K562 (cell line): ENCODE results near the gene ITPK1. TPM values are rescaled to one million over a fixed set of nuclear protein-coding genes. Genes with fewer than 3 reads are reported as not detected.

Source experiments
- ATAC-seq: fragments of 200-7000 bp; cut with Tn5 transposase; 3 replicates; pipeline ENCODE4 v1.9.1; 2020; ENCODE audit warnings: moderate library complexity
- BruUV-seq: library from RNA; stranded (reverse); fragments of 400-500 nt; replicated peaks from 2 replicates; lab custom pipeline; 2021; lab: Mats Ljungman, UMichigan
- CTCF ChIA-PET: fragments of 300-600 bp; formaldehyde crosslinking; extraction: SDS; loops from one replicate; lab custom pipeline; 2021; ENCODE audit warnings: low intra/inter-chr PET ratio; lab: Yijun Ruan, JAX
- POLR2A ChIA-PET: fragments of 300-600, 350-650 bp; sonication (Branson Sonifier 250); formaldehyde crosslinking; extraction: SDS; loops from one replicate; lab custom pipeline; 2021; ENCODE audit warnings: antibody characterized with exemption, inconsistent platforms; lab: Yijun Ruan, JAX
- DNase-seq, 4 experiments: peaks; one replicate each; pipeline versions ENCODE4 v3.0.0 to v3.0.0-alpha.2; 2011 to 2018; ENCODE audit warnings: low spot score in 3 of 4, mixed read lengths in 3 of 4; ENCODE audit errors: extremely low read depth in 1 of 4
- FAIRE-seq: peaks from 2 replicates; lab custom pipeline; 2011; peaks lifted over from hg19 to GRCh38; lab: Jason Lieb, UNC
- H2AFZ ChIP-seq: 2 replicates; pipeline ENCODE4 v1.6.0; 2011; ENCODE audit warnings: low read depth, low read length, control low read depth, inconsistent platforms
- H3K27ac ChIP-seq: fragments of 200-600 bp; 3 replicates; pipeline ENCODE4 v1.8.0; 2011; ENCODE audit warnings: low read depth, mild to moderate bottlenecking, control low read depth, inconsistent platforms, low read length, moderate library complexity, mixed read lengths; ENCODE audit errors: extremely low read depth
- H3K27me3 ChIP-seq, 2 experiments: fragments of 300-600 bp in 1 of 2; 2 replicates in 1 of 2; 3 replicates in 1 of 2; pipeline versions ENCODE4 v1.6.0 to v1.8.0; 2011; ENCODE audit warnings: inconsistent platforms in 2 of 2, low read length in 2 of 2, mild to moderate bottlenecking in 1 of 2, mixed read lengths in 1 of 2, moderate library complexity in 1 of 2; ENCODE audit not compliant: control insufficient read depth in 2 of 2, insufficient read depth in 2 of 2
- H3K36me3 ChIP-seq: fragments of 300-600 bp; 3 replicates; pipeline ENCODE4 v1.8.0; 2011; ENCODE audit warnings: mild to moderate bottlenecking, low read length, inconsistent platforms; ENCODE audit not compliant: control insufficient read depth, insufficient read depth
- H3K4me1 ChIP-seq, 2 experiments: fragments of 200-600 bp in 1 of 2; replicated peaks in 1 of 2; 2 replicates in 1 of 2; 3 replicates in 1 of 2; pipeline versions ENCODE4 v1.5.1 to v1.8.0; 2011; ENCODE audit warnings: inconsistent platforms in 2 of 2, low read length in 2 of 2, mild to moderate bottlenecking in 1 of 2, mixed read lengths in 1 of 2, moderate library complexity in 1 of 2; ENCODE audit not compliant: control insufficient read depth in 2 of 2, insufficient read depth in 2 of 2
- H3K4me2 ChIP-seq: 2 replicates; pipeline ENCODE4 v1.6.1; 2011; ENCODE audit warnings: low read length, control low read depth, inconsistent platforms, mixed read lengths; ENCODE audit not compliant: insufficient read depth
- H3K4me3 ChIP-seq: fragments of 200-600 bp; sonication (generic), shearing (Covaris generic); 2 replicates; pipeline ENCODE4 v1.5.1; 2016; ENCODE audit warnings: control low read depth, inconsistent platforms
- H3K79me2 ChIP-seq: fragments of 200-600 bp; 3 replicates; pipeline ENCODE4 v1.8.0; 2011; ENCODE audit warnings: low read length, inconsistent platforms; ENCODE audit not compliant: control insufficient read depth, insufficient read depth
- H3K9ac ChIP-seq, 2 experiments: 2 replicates each; pipeline versions ENCODE4 v1.6.0 to v1.6.1; 2011; ENCODE audit warnings: low read depth in 2 of 2, low read length in 2 of 2, control low read depth in 1 of 2, inconsistent platforms in 1 of 2, mild to moderate bottlenecking in 1 of 2, mixed read lengths in 1 of 2; ENCODE audit not compliant: insufficient read depth in 1 of 2
- H3K9me1 ChIP-seq: one replicate; pipeline ENCODE4 v1.6.0; 2011; ENCODE audit warnings: inconsistent platforms, mild to moderate bottlenecking, low read length, moderate library complexity; ENCODE audit not compliant: control insufficient read depth, insufficient read depth
- H3K9me3 ChIP-seq: replicated peaks from 2 replicates; pipeline ENCODE4 v1.5.1; 2011; ENCODE audit warnings: low read depth, low read length, inconsistent platforms; ENCODE audit not compliant: control insufficient read depth, insufficient read depth
- H4K20me1 ChIP-seq: replicated peaks from 2 replicates; pipeline ENCODE4 v1.6.1; 2011; ENCODE audit warnings: low read length, inconsistent platforms, mixed read lengths; ENCODE audit not compliant: control insufficient read depth, insufficient read depth
- BCOR ChIP-seq: fragments of 450-650 bp; IDR thresholded peaks from 2 replicates; pipeline ENCODE4 v1.6.1; 2016
- CBFA2T3 ChIP-seq: fragments of 450-650 bp; IDR thresholded peaks from 2 replicates; pipeline ENCODE4 v1.6.1; 2017
- CBX8 ChIP-seq: fragments of 200-600 bp; sonication (generic); IDR thresholded peaks from 2 replicates; pipeline ENCODE4 v1.6.1; 2012; ENCODE audit warnings: borderline replicate concordance, mixed run types, low read depth, mild to moderate bottlenecking, moderate library complexity, mixed read lengths, low read length, control low read depth, inconsistent platforms; ENCODE audit not compliant: poor library complexity, severe bottlenecking; ENCODE audit errors: extremely low read depth
- ELK1 ChIP-seq: sonication (generic); formaldehyde crosslinking; IDR thresholded peaks from 2 replicates; pipeline ENCODE4 v1.8.1; 2022; ENCODE audit warnings: missing genetic modification reagents
- HIVEP1 ChIP-seq: fragments of 250-450 bp; sonication (Bioruptor Pico); IDR thresholded peaks from 2 replicates; pipeline ENCODE4 v1.4.0; 2020; ENCODE audit warnings: mild to moderate bottlenecking
- KLF1 ChIP-seq: fragments of 450-650 bp; IDR thresholded peaks from 2 replicates; pipeline ENCODE4 v1.6.1; 2016; ENCODE audit warnings: missing genetic modification characterization, missing compliant biosample characterization
- MAX ChIP-seq: sonication (generic); formaldehyde crosslinking; IDR thresholded peaks from 2 replicates; pipeline ENCODE4 v1.9.0; 2022; ENCODE audit warnings: mild to moderate bottlenecking, missing genetic modification reagents
- THRAP3 ChIP-seq: fragments of 450-650 bp; IDR thresholded peaks from 2 replicates; pipeline ENCODE4 v1.6.1; 2016; ENCODE audit warnings: mild to moderate bottlenecking, inconsistent platforms, borderline replicate concordance
- ZNF12 ChIP-seq: sonication (generic); formaldehyde crosslinking; IDR thresholded peaks from 2 replicates; pipeline ENCODE4 v1.4.0; 2020; ENCODE audit warnings: mild to moderate bottlenecking, missing genetic modification reagents
- ZNF143 ChIP-seq: sonication (generic); formaldehyde crosslinking; IDR thresholded peaks from 2 replicates; pipeline ENCODE4 v1.9.0; 2022; ENCODE audit warnings: mild to moderate bottlenecking, missing genetic modification reagents
- ZNF280A ChIP-seq: fragments of 450-650 bp; IDR thresholded peaks from 2 replicates; pipeline ENCODE4 v1.6.1; 2018; ENCODE audit warnings: mild to moderate bottlenecking, low read depth; ENCODE audit not compliant: partially characterized antibody
- ZNF586 ChIP-seq: fragments of 450-650 bp; formaldehyde crosslinking; conservative IDR thresholded peaks from 2 replicates; pipeline ENCODE4 v1.4.0; 2020; ENCODE audit warnings: mild to moderate bottlenecking, moderate library complexity
- WGBS: fragments of 100-300 bp; shearing (Covaris generic); methylation state at CpG from one replicate; pipeline ENCODE4 v1.1.6; 2016; ENCODE audit warnings: low coverage, mixed read lengths; ENCODE audit not compliant: insufficient coverage; ENCODE audit errors: missing lambda C conversion rate; 5-methylcytosine and 5-hydroxymethylcytosine counted together
- in situ Hi-C: fragments of 300-500 bp; cut with MboI; formaldehyde crosslinking; loops from 4 replicates; pipeline ENCODE4 v1.15.0; 2018; ENCODE audit warnings: inconsistent platforms, mixed read lengths
- intact Hi-C: fragments of 100-400 bp; cut with micrococcal nuclease; formaldehyde crosslinking; loops from 2 replicates; pipeline ENCODE4 v1.14.2; 2022
- polyA plus RNA-seq, 8 experiments: library from polyadenylated mRNA; depleted of rRNA in 4 of 8; stranded (reverse) in 5 of 8; unstranded in 3 of 8; fragments of >200 nt; fragmentation: Nextera tagmentation in 2 of 8; fragmentation: Illumina TruSeq in 1 of 8; extraction: Ambion mirVana in 2 of 8; extraction: Trizol in 1 of 8; gene quantifications; 2 replicates each; pipeline versions ENCODE4 v1.2.1 to v1.2.3, GENCODE V29; 2011 to 2014; ENCODE audit warnings: inconsistent platforms in 1 of 8, missing spikeins in 1 of 8
- total RNA-seq, 7 experiments: library from RNA; depleted of rRNA in 6 of 7; stranded (reverse); fragments of >200 nt in 6 of 7; fragmentation: Illumina TruSeq in 2 of 7; extraction: Trizol in 2 of 7; gene quantifications; 2 replicates each; pipeline versions ENCODE4 v1.2.1 to v1.2.3, GENCODE V29; 2011 to 2021; ENCODE audit warnings: low replicate concordance in 1 of 7
- TF ChIP-seq, protein P1 (sequence below): fragments of 450-650 bp; formaldehyde crosslinking; IDR thresholded peaks from 2 replicates; pipeline ENCODE4 v1.4.0; 2020; ENCODE audit warnings: mild to moderate bottlenecking, mixed read lengths
- TF ChIP-seq, protein P2 (sequence below): sonication (generic); formaldehyde crosslinking; IDR thresholded peaks from 2 replicates; pipeline ENCODE4 v1.8.0; 2022; ENCODE audit warnings: missing genetic modification reagents, mild to moderate bottlenecking, borderline replicate concordance
- TF ChIP-seq, protein P3 (sequence below): fragments of 250-450 bp; sonication (Bioruptor Pico); IDR thresholded peaks from 2 replicates; pipeline ENCODE4 v1.4.0; 2020; ENCODE audit warnings: mild to moderate bottlenecking, moderate library complexity, borderline replicate concordance

ITPK1 gene
- total and polyA plus RNA-seq, 9 of the 15 experiments (the other 6 are each of a cell fraction or from before 2014, with no cell fraction given) = 1.2 to 39.2 (median 23.0) TPM

DNA sequence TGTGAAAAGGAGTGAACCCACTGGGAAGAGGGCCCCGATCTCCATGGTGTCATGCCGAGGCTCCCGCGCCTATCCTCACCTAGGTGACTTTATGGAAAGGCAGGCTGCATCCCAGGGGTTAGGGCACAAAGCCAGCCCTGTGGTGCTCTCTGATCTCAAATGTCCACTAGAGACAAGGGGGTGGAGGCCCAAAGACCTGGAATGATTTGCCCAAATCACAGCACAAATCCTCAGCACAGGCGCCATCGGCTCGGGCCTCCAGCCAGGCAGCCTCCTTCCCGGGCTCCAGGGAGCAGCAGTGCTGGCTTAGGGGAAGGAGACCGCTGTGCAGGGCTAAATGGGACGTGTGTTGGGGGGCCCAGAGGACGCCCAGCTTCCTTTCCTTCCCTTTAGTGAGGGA is 175.2 kb downstream of the ITPK1 start:
- in situ Hi-C loops = no loop called here
- Histone ChIP-seq H3K4me3 (no peak overlapping the region), H3K9me3 (no peaks in the 10 kb centered on the region), H3K27ac (no peak overlapping the region), H3K36me3 (no peaks in the 10 kb centered on the region), H3K9ac (no peak overlapping the region), H3K4me1 (peaks cover 0 to 31% of the 10 kb centered on the region in 2 experiments; a peak in 3 of 5 replicates), H3K27me3 (no peaks in the 10 kb centered on the region), H3K9me1 (peaks cover 7% of the 10 kb centered on the region), H3K79me2 (no peaks in the 10 kb centered on the region), H3K4me2 (no peak overlapping the region), H4K20me1 (no peaks in the 10 kb centered on the region), H2AFZ (no peak overlapping the region)
- WGBS = no CpG with 5 or more reads among the region's 11 CpGs
- POLR2A ChIA-PET = no interaction called here
- no peak for DNase-seq
- ATAC-seq = no peak
- no TSS peak for BruUV-seq
- CTCF ChIA-PET = no interaction called here
- FAIRE-seq = no peak
- intact Hi-C loops = no loop called here
- TF ChIP-seq ZNF143 (CRISPR knock-in tag) (no peak), KLF1 (tag) (no peak), MAX (CRISPR knock-in tag) (no peak), CBFA2T3 (no peak), ELK1 (CRISPR knock-in tag) (no peak), ZNF12 (no peak), CBX8 (no peak), ZNF586 (CRISPR knock-in tag) (no peak), BCOR (no peak), THRAP3 (no peak), ZNF280A (no peak), HIVEP1 (CRISPR knock-in tag) (no peak)
- TF ChIP-seq, protein P1, sequence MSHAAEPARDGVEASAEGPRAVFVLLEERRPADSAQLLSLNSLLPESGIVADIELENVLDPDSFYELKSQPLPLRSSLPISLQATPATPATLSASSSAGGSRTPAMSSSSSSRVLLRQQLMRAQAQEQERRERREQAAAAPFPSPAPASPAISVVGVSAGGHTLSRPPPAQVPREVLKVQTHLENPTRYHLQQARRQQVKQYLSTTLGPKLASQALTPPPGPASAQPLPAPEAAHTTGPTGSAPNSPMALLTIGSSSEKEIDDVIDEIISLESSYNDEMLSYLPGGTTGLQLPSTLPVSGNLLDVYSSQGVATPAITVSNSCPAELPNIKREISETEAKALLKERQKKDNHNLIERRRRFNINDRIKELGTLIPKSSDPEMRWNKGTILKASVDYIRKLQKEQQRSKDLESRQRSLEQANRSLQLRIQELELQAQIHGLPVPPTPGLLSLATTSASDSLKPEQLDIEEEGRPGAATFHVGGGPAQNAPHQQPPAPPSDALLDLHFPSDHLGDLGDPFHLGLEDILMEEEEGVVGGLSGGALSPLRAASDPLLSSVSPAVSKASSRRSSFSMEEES (CRISPR knock-in tag) = no peak
- TF ChIP-seq, protein P2, sequence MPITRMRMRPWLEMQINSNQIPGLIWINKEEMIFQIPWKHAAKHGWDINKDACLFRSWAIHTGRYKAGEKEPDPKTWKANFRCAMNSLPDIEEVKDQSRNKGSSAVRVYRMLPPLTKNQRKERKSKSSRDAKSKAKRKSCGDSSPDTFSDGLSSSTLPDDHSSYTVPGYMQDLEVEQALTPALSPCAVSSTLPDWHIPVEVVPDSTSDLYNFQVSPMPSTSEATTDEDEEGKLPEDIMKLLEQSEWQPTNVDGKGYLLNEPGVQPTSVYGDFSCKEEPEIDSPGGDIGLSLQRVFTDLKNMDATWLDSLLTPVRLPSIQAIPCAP (CRISPR knock-in tag) = no peak
- TF ChIP-seq, protein P3, sequence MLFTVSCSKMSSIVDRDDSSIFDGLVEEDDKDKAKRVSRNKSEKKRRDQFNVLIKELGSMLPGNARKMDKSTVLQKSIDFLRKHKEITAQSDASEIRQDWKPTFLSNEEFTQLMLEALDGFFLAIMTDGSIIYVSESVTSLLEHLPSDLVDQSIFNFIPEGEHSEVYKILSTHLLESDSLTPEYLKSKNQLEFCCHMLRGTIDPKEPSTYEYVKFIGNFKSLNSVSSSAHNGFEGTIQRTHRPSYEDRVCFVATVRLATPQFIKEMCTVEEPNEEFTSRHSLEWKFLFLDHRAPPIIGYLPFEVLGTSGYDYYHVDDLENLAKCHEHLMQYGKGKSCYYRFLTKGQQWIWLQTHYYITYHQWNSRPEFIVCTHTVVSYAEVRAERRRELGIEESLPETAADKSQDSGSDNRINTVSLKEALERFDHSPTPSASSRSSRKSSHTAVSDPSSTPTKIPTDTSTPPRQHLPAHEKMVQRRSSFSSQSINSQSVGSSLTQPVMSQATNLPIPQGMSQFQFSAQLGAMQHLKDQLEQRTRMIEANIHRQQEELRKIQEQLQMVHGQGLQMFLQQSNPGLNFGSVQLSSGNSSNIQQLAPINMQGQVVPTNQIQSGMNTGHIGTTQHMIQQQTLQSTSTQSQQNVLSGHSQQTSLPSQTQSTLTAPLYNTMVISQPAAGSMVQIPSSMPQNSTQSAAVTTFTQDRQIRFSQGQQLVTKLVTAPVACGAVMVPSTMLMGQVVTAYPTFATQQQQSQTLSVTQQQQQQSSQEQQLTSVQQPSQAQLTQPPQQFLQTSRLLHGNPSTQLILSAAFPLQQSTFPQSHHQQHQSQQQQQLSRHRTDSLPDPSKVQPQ (CRISPR knock-in tag) = no peak
